ENCODE results near the gene SLC12A8.
A peak's percentile ranks its signal among the peaks of the same experiment; 100 is the strongest.

SLC12A8 gene

DNA sequence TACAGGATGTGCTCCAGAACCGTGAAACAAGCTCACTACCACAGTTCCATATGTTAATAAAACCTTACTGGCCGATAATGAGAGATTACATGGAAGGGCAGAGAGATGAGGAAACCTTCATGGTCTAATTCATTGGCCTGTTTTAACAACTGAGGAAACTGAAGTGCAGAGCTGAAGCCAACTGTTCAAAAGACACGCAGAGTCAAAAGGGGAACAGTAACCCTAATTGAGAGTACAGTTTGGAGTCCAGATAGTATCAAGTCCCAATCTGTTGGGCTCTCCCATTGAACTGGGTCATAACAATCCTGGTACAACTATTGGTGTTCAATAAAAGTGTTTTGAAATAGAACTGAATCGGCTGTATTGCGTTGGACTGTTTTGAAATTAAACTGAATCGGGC lies 69.6 kb downstream of the SLC12A8 start:
- DNase-seq = no peak
- in situ Hi-C loops (cut with HindIII; ENCODE audit: low pct_ligation_motif_present, low sequenced_read_pairs) = no loop called here
- TF ChIP-seq, protein P1, sequence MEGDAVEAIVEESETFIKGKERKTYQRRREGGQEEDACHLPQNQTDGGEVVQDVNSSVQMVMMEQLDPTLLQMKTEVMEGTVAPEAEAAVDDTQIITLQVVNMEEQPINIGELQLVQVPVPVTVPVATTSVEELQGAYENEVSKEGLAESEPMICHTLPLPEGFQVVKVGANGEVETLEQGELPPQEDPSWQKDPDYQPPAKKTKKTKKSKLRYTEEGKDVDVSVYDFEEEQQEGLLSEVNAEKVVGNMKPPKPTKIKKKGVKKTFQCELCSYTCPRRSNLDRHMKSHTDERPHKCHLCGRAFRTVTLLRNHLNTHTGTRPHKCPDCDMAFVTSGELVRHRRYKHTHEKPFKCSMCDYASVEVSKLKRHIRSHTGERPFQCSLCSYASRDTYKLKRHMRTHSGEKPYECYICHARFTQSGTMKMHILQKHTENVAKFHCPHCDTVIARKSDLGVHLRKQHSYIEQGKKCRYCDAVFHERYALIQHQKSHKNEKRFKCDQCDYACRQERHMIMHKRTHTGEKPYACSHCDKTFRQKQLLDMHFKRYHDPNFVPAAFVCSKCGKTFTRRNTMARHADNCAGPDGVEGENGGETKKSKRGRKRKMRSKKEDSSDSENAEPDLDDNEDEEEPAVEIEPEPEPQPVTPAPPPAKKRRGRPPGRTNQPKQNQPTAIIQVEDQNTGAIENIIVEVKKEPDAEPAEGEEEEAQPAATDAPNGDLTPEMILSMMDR (IDR thresholded peaks at IDR 0.05; ENCODE audit: low read depth, low read length, missing control alignments) = no peak
- H3K36me3 ChIP-seq (replicated peaks) = no peaks in the 10 kb centered on the region
- no peak overlapping the region for H3K4me3 ChIP-seq (ENCODE audit: low read depth, low read length)
- no peaks in the 10 kb centered on the region for H3K27me3 ChIP-seq (replicated peaks)
- no peak overlapping the region for H3K27ac ChIP-seq

DNA sequence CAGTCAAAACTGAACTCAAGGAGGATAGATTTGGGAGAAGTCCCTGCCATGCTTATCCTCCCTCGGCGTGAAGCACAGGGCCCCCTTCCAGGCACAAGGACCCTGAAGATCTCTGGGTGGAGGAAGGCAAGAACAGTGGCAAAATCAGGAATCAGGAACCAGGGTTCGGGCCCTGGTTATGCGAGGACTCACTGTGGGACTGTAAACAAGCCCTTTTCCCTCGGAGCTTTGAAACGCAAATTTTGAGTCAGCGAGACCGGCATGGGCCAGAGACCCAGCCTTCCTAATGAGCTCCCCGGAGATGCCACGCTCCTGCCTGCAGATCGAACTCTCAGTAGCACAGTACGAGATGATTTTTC lies 70.1 kb downstream of the SLC12A8 start:
- H3K27me3 ChIP-seq (replicated peaks) = no peaks in the 10 kb centered on the region
- no peak overlapping the region for H3K27ac ChIP-seq
- DNase-seq = no peak
- no peak overlapping the region for H3K4me3 ChIP-seq (ENCODE audit: low read depth, low read length)
- TF ChIP-seq, protein P1 (IDR thresholded peaks at IDR 0.05; ENCODE audit: low read depth, low read length, missing control alignments) = no peak
- no peaks in the 10 kb centered on the region for H3K36me3 ChIP-seq (replicated peaks)
- in situ Hi-C loops (cut with HindIII; ENCODE audit: low pct_ligation_motif_present, low sequenced_read_pairs) = no loop called here

DNA sequence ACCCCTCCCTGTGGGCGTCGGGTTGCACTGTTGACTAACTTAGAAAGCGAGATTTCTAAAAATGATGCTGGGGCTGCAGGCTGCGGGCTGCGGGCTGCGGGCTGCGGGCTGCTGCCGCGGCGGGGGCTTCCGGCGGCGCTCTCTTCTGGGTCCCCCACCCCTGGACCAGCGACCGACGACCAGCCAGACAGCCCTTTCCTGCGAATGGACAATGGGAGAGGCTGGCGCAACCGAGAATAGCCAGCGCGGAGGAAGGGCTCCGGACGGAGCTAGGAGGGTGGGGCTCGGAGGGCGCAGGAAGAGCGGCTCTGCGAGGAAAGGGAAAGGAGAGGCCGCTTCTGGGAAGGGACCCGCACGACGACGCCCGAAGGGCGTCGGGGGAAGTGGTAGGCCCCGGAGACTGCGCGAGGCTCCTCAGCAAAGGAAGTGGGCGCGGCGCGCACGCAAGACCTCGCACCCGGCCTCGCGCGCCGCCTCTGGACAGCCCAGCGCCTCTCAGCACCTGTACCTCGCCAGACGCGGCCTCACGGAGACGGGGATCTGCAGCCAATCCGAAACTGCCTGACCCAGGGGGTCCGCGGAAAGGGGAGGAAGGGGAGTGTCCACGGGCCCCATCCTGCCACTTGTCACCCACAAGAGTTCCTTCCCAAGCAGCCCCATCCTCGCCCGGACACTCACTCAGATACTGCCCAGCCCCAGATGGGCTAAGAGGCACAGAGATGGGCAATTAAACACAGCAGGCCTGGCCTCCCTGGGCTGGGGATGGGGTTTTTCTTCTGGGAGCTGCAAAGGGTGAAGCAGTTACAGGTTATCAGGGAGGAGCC lies 70.7 kb downstream of the SLC12A8 start:
- H3K36me3 ChIP-seq (replicated peaks) = no peaks in the 10 kb centered on the region
- DNase-seq = no peak

DNA sequence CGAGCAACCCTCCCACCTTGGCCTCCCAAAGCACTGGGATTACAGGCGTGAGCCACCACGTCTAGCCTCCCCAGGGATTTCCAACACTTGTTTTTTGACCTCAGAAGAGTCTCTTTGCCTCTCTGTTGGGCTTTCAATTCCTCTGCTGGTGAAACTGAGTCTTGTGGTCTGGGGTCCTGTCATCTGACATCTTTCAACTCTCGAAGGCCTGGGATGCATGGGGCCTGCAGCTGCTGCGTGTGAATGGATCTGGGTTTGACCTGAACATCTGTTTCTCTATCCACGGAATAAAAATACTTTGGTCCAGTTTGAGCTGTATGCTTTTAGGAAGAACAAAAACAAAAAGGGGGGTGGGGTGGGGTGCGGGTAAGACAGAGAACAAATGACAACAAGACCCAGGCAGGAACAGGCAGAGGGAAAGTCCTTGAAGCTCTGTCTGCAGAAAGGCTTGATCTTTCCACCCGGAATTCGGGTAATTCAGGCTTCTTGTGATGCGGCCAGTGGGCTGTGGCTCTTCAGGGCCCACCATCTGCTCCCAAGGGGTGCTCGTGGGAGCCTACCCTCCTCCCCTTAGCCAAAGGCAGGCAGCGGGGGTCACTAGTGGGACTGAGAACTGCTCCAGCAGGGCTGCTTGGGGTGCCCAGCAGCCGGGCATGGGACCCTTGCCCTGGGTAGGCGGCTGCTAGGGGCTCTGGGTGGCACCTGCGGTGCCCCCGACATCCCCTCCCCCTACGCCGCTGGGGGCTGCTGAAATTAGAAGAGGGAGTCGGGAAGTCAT lies 71.5 kb downstream of the SLC12A8 start:
- no peak for DNase-seq
- no peaks in the 10 kb centered on the region for H3K36me3 ChIP-seq (replicated peaks)
- H3K27me3 ChIP-seq (replicated peaks) = no peaks in the 10 kb centered on the region
- TF ChIP-seq, protein P1 (IDR thresholded peaks at IDR 0.05; ENCODE audit: low read depth, low read length, missing control alignments) = no peak
- peak overlapping the region; percentile 62 for H3K27ac ChIP-seq
- H3K4me3 ChIP-seq (ENCODE audit: low read depth, low read length) = no peak overlapping the region
- in situ Hi-C loops (cut with HindIII; ENCODE audit: low pct_ligation_motif_present, low sequenced_read_pairs) = no loop called here

More for the DNA sequence above, 70.7 kb downstream of the SLC12A8 start:
- Histone ChIP-seq H3K4me3 (ENCODE audit: low read depth, low read length) (peak overlapping the region; percentile 39), H3K27ac (peak overlapping the region; percentile 21), H3K27me3 (replicated peaks) (no peaks in the 10 kb centered on the region)
- TF ChIP-seq, protein P1 (IDR thresholded peaks at IDR 0.05; ENCODE audit: low read depth, low read length, missing control alignments) = peak; percentile 36
- in situ Hi-C loops (cut with HindIII; ENCODE audit: low pct_ligation_motif_present, low sequenced_read_pairs) = no loop called here

DNA sequence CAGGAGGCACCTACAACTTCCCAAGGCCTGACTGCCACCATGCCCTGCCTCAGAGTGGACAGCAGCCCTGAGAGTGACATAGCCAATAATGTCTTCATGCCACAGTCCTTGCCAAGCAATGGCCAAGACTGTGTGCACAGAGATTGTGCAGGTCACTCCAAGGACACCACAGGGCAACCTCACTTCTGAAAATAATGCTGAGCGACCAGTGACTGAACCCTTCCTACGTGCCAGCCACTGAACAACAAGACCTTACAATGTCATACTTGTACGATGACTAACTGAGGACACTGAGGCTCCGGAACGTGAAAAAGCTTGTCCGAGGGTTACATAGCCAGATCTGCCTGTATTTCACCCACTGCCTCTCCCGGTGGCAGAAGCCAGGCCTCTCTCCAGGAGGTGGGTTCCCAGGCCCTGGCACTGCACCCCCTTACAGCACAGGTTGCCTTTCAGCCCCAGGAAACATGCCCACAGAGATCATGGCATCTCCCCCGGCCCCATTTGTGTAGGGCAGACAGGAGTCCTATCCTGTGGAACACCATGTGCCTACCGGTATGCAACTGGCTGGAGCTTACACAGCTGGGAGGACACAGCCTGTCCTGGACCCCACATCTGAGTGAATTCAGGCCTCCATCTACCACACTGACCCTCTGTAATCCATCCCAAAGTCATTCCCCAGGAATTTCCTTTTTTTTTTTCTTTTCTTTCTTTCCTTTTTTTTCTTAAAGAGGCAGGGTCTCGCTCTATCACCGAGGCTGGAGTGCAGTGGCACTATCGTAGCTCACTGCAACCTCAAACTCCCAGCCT lies 72.3 kb downstream of the SLC12A8 start:
- TF ChIP-seq, protein P1 (IDR thresholded peaks at IDR 0.05; ENCODE audit: low read depth, low read length, missing control alignments) = no peak
- Histone ChIP-seq H3K27me3 (replicated peaks) (no peaks in the 10 kb centered on the region), H3K27ac (peak overlapping the region; percentile 62), H3K36me3 (replicated peaks) (no peaks in the 10 kb centered on the region), H3K4me3 (ENCODE audit: low read depth, low read length) (no peak overlapping the region)
- DNase-seq = peak; percentile 70
- in situ Hi-C loops (cut with HindIII; ENCODE audit: low pct_ligation_motif_present, low sequenced_read_pairs) = no loop called here
